Panc1 (cell line): ENCODE results near the gene PSMB10. TPM values are rescaled to one million over a fixed set of nuclear protein-coding genes. Genes with fewer than 3 reads are reported as not detected.

Source experiments
- ATAC-seq: fragments of 200-7000 bp; cut with Tn5 transposase; 2 replicates; pipeline ENCODE4 v1.9.1; 2020; ENCODE audit warnings: mild to moderate bottlenecking, moderate library complexity
- BruUV-seq: library from RNA; stranded (reverse); fragments of 400-500 nt; replicated peaks from 2 replicates; lab custom pipeline; 2021; lab: Mats Ljungman, UMichigan
- CTCF ChIA-PET: fragments of 300-600 bp; sonication (Branson Sonifier 250); formaldehyde crosslinking; loops from one replicate; lab custom pipeline; 2022; ENCODE audit warnings: antibody characterized with exemption; lab: Charles Lee
- POLR2A ChIA-PET: fragments of 300-600 bp; sonication (Branson Sonifier 250); formaldehyde crosslinking; loops from one replicate; lab custom pipeline; 2022; ENCODE audit warnings: antibody characterized with exemption; lab: Charles Lee
- DNase-seq: peaks from one replicate; pipeline ENCODE4 v3.0.0-alpha.2; 2010; ENCODE audit warnings: low read depth, low spot score
- H3K27ac ChIP-seq: 2 replicates; pipeline ENCODE4 v1.5.1; 2011; ENCODE audit warnings: mild to moderate bottlenecking, low read length, inconsistent platforms
- H3K27me3 ChIP-seq: fragments of 200-500 bp; sonication (Bioruptor generic); 2 replicates; pipeline ENCODE4 v1.6.0; 2014; ENCODE audit warnings: low read length, inconsistent platforms; ENCODE audit not compliant: control insufficient read depth, insufficient read depth
- H3K36me3 ChIP-seq: fragments of 200-500 bp; sonication (Bioruptor generic); 2 replicates; pipeline ENCODE4 v1.5.1; 2014; ENCODE audit warnings: inconsistent platforms, mild to moderate bottlenecking, low read length, moderate library complexity; ENCODE audit not compliant: control insufficient read depth, insufficient read depth
- H3K4me1 ChIP-seq: 2 replicates; pipeline ENCODE4 v1.5.1; 2011; ENCODE audit warnings: inconsistent platforms, mild to moderate bottlenecking, low read length, moderate library complexity; ENCODE audit not compliant: control insufficient read depth, insufficient read depth
- H3K4me3 ChIP-seq, 2 experiments: 2 replicates each; pipeline ENCODE4 v1.5.1; 2011 to 2012; ENCODE audit warnings: low read depth in 2 of 2, low read length in 2 of 2, mild to moderate bottlenecking in 2 of 2, inconsistent platforms in 1 of 2, moderate library complexity in 1 of 2
- H3K9me3 ChIP-seq: fragments of 200-500 bp; sonication (Bioruptor generic); 2 replicates; pipeline ENCODE4 v1.5.1; 2014; ENCODE audit warnings: low read depth, mild to moderate bottlenecking, inconsistent platforms, low read length, moderate library complexity; ENCODE audit not compliant: control insufficient read depth, insufficient read depth
- CTCF ChIP-seq: fragments of 450-650 bp; IDR thresholded peaks from 2 replicates; pipeline ENCODE4 v1.5.1; 2017; ENCODE audit warnings: mild to moderate bottlenecking
- POLR2AphosphoS5 ChIP-seq: IDR thresholded peaks from 2 replicates; pipeline ENCODE4 v1.6.1; 2012; ENCODE audit warnings: mild to moderate bottlenecking, low read depth, low read length, moderate library complexity
- REST ChIP-seq, 2 experiments: IDR thresholded peaks; 2 replicates each; pipeline ENCODE4 v1.6.1; 2011 to 2012; ENCODE audit warnings: low read depth in 2 of 2, control low read depth in 1 of 2, low read length in 1 of 2, mild to moderate bottlenecking in 1 of 2, moderate library complexity in 1 of 2; ENCODE audit not compliant: insufficient read depth in 1 of 2
- SIN3A ChIP-seq: IDR thresholded peaks from 2 replicates; pipeline ENCODE4 v1.6.1; 2012; ENCODE audit warnings: low read depth, mild to moderate bottlenecking, low read length, moderate library complexity, borderline replicate concordance; ENCODE audit not compliant: insufficient read depth
- TCF7L2 ChIP-seq: IDR thresholded peaks from 2 replicates; pipeline ENCODE4 v1.6.1; 2011; ENCODE audit warnings: mild to moderate bottlenecking, low read depth, low read length, inconsistent platforms
- in situ Hi-C: cut with HindIII; loops from 2 replicates; pipeline ENCODE4 v1.10.0; 2016; ENCODE audit warnings: low sequenced_read_pairs, low pct_unique_long_range_greater_than_20kb
- intact Hi-C: fragments of 100-400 bp; cut with micrococcal nuclease; formaldehyde crosslinking; loops from one replicate; pipeline ENCODE4 v1.10.0; 2022; ENCODE audit not compliant: unreplicated experiment
- total RNA-seq: library from RNA; stranded (reverse); gene quantifications from one replicate; pipeline ENCODE4 v1.2.1, GENCODE V29; 2021; ENCODE audit not compliant: unreplicated experiment

The PSMB10 gene
- total RNA-seq, 1 experiment from 2014 or later, result 47.7 TPM

- CTCF ChIA-PET, result no interaction called here
- H3K9me3 ChIP-seq, result no peaks in the 10 kb centered on the region
- in situ Hi-C loops (no loop called here), intact Hi-C loops (no loop called here)
- ATAC-seq, result no peak
- no peaks in the 10 kb centered on the region for H3K4me1 ChIP-seq
- TF ChIP-seq SIN3A, result no peak
- TF ChIP-seq CTCF, result no peak
- no peak for TF ChIP-seq REST (IDR thresholded peaks at IDR 0.05; ENCODE audit: insufficient read depth in 1 of 2, low read depth in 2 of 2, low read length in 1 of 2)
- no peak for TF ChIP-seq POLR2AphosphoS5
- no peak for TF ChIP-seq TCF7L2
- POLR2A ChIA-PET, result no interaction called here
- no TSS peak for BruUV-seq
- no peak overlapping the region for H3K4me3 ChIP-seq
- H3K27ac ChIP-seq, result no peak overlapping the region
- no peaks in the 10 kb centered on the region for H3K27me3 ChIP-seq
- no peak for DNase-seq
- no peaks in the 10 kb centered on the region for H3K36me3 ChIP-seq
Observed at GRCh38 chr16:67901734-67902133, 34.9 kb downstream of the PSMB10 start.

GRCh38 chr16:67897231-67897630, 39.4 kb downstream of the PSMB10 start:
- TF ChIP-seq POLR2AphosphoS5, result no peak
- ATAC-seq (no peak), DNase-seq (no peak)
- intact Hi-C loops, result no loop called here
- in situ Hi-C loops, result no loop called here
- ChIA-PET CTCF (interaction anchor here (0.6 to 0.9 kb wide), 2 partner anchors 45 to 144 kb away, joined by 3 read pairs; no protein-coding TSS in a partner anchor), POLR2A (interaction anchor here (0.6 kb wide), 1 partner anchor 160 kb away, joined by 5 read pairs; no protein-coding TSS in a partner anchor)
- Histone ChIP-seq H3K27me3 (no peaks in the 10 kb centered on the region), H3K27ac (no peak overlapping the region), H3K9me3 (no peaks in the 10 kb centered on the region), H3K4me3 (no peak overlapping the region), H3K36me3 (no peaks in the 10 kb centered on the region; the same call in 1 of the 2 replicates), H3K4me1 (no peaks in the 10 kb centered on the region)
- no TSS peak for BruUV-seq

GRCh38 chr16:67893743-67894399, 42.8 kb downstream of the PSMB10 start:
- Histone ChIP-seq H3K36me3 (no peaks in the 10 kb centered on the region; the same call in 1 of the 2 replicates), H3K27me3 (no peaks in the 10 kb centered on the region), H3K9me3 (no peaks in the 10 kb centered on the region), H3K4me1 (no peaks in the 10 kb centered on the region), H3K27ac (peak overlapping the region; percentile 86), H3K4me3 (peak overlapping the region; percentile 80 to 83)
- in situ Hi-C loops, result no loop called here
- BruUV-seq, result TSS peak; percentile 76
- DNase-seq, result no peak
- intact Hi-C loops, result no loop called here
- TF ChIP-seq CTCF (no peak), SIN3A (no peak), POLR2AphosphoS5 (no peak), REST (IDR thresholded peaks at IDR 0.05; ENCODE audit: insufficient read depth in 1 of 2, low read depth in 2 of 2, low read length in 1 of 2) (no peak), TCF7L2 (no peak)
- POLR2A ChIA-PET, result no interaction called here
- no peak for ATAC-seq
- CTCF ChIA-PET, result no interaction called here
